Lung microvascular endothelial cell (primary cell): ENCODE data around the gene DIAPH1. TPM values are rescaled to one million over a fixed set of nuclear protein-coding genes. Genes with fewer than 3 reads are reported as not detected.

Source experiments
- DNase-seq, 2 donors: peaks; one replicate each; pipeline versions ENCODE4 v3.0.0 to v3.0.0-alpha.2; 2010; ENCODE audit warnings: low read depth in 2 of 2
- total RNA-seq: library from RNA; depleted of rRNA; stranded (reverse); fragments of >200 nt; gene quantifications from 2 replicates; pipeline ENCODE4 v1.2.1, GENCODE V29; 2014

Gene DIAPH1
- total RNA-seq, 1 donor from 2014 or later = 28.8 TPM

DNA sequence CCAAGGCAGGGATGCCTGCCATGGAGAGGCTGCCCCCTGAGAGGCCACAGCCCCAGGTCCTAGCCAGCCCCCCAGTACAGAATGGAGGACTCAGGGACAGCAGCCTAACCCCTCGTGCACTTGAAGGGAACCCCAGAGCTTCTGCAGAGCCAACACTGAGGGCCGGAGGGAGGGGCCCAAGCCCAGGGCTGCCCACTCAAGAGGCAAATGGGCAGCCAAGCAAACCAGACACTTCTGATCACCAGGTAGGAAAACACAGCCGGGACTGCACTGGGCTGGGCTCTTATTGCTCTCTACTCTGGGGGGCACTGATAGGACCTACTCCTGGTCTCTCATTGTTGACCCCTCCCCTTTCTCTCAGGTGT is 21.2 kb upstream of the DIAPH1 start:
- DNase-seq = no peak

DNA sequence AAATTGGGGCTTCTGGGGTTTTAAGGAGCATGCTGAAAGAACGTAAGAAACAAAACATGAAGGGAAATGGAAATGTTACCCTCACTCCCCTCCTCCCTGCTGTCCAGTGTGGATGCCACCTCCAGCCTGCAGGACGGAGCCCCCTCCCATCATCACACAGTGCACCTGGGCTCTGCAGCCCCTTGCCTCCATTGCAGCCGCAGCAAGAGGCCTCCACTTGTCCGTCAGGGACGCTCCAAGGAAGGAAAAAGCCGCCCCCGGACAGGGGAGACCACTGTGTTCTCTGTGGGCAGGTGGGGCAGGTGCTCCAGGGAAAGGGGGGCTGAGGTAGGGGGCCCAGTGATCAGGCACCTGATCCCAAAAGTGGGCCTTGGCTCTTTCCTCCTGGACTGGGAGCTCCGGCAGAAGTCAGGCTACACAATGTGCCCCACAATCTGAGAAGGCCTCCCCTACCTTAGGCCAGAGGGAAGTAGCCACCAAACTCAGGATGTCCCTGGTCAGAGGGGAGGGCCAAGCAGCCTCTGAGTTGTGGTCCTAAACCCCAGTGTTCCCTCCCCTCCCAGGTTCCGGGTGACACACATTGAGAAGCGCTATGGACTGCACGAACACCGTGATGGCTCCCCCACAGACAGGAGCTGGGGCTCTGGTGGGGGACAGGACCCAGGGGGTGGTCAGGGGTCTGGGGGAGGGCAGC is 20.7 kb upstream of the DIAPH1 start:
- no peak for DNase-seq

DNA sequence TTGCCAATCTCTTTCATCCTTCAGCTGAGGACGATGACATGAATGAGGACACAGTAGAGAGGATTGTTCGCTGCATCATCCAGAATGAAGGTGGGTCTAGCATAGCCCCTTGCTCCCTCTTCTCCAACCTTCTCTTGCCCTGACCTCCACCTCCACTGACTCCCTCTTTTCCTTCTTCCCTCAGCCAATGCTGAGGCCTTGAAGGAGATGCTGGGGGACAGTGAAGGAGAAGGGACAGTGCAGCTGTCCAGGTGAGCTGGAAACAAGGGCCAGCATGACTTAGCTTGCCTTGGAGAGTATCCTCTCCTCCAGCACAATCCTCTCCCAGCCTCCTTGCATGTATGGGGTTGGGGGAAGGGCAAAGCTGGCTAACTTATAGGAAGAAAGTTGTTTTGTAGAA is 20.0 kb upstream of the DIAPH1 start:
- no peak for DNase-seq

DNA sequence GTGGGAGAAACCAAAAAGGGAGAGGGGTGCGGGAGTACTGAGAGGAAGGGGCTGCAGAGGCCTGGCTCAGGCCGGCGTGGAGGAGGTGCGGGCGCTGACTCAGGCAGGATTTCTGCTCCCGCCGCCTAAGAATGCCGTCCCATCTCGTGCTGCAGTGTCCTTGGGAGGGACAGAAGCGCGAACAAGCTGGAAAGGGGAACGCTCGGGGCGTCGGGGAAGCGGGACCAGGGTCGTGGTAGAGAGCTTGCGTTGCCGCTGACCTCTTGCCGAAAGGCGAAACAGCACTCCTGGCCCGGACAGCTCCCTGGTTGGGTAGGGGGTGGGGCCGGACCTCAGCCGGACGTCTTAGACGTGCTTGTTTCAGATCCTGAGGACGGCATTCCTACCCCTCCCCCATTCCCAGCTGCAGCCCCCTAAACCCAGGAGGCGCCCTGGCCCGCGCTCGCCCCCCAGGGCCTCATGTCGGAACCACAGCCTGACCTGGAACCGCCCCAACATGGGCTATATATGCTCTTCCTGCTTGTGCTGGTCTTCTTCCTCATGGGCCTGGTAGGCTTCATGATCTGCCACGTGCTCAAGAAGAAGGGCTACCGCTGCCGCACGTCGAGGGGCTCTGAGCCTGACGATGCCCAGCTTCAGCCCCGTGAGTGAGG is 19.1 kb upstream of the DIAPH1 start:
- peak; percentile 33 to 70 for DNase-seq

DNA sequence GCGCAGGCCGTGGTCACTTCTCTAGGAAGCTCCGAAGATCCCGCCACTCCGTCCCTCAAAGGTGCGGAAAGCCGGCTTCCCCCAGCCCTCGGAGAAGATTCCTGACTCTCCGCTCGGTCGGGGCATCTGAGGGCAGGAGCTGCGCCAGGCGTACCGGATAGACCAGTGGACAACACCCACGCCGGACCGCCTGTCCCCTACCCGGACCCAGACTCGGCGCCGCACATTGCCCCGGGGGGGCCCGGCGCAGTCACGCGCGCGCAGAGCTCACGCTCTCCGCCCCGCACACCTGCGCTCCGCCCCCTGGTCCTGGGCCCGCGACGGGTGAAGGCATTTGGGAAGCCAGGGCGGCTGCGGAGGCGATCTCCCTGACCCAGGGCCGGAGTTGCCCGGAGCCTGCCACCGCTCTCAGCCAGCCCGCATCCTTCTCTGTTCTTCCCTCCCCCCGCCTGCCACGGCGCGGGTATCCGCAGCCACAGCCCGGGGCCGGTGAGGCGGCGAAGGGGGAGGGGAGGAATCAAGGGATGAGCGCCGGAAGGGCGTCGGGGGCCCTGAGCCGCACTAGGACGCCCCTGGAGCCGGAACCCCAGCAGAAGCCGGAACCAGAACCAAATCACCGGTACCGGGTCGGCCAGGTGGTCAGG is 18.4 kb upstream of the DIAPH1 start:
- DNase-seq = peak in 1 of 2 donors; percentile 17

DNA sequence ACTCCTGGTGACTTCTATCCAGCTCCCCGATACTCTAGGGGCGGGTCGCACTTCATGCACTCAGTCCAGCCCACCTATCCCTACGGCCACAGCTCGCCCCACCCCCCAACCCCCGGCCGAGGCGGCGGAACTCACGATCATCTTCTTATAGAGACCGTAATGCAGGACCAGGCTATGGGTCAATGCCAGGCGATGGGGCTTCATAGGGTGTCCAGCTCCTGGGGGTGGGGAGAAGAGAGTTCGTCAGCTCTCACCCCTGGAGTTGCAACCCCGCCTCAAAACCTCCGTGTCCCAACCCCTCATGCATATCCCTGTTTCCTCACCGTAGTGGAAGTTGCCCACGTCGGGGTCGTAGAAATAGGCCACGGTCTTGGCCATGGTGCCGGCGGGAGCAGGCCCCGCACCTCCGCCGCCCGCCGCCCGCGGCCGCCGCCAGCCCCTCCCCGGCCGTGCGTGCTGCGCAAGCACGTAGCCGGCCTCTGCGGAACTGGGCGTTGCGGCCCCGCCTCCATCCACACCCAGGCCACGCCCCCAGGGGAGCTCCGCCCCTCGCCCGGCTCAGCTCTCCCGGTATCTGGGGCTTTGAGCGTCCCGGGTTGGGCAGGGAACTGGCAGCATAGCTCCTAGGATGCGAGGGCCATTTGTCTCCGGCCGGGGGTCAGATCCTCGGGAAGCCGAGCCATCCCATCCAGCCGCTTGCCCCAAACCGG is 17.8 kb upstream of the DIAPH1 start, which contains the start of the genes HDAC3 and RELL2:
Gene HDAC3, minus strand, starts transcription at position 437 of the 710 bp plus-strand sequence. Its CDS starts 59 bp downstream, at position 378.
Gene RELL2, plus strand, starts transcription at position 585 of the 710 bp plus-strand sequence. CDS start 1,229 bp downstream, outside the sequence.
- DNase-seq = peak; percentile 92 to 94

DNA sequence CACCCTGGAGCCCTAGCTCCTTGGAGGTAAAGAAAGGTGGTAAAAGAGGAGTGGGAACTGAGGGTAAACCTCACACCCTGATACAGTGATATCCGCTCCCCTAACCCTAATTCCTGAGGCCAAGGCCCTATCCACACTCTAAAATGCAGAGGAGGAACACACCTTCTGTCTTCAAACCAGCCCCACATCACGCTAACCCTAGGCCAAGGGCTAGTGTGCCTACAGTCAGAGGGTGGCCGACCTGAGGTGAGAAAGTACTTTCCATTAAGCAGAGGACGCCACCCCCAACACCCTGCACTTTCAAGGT is 17.3 kb upstream of the DIAPH1 start:
- DNase-seq = no peak

DNA sequence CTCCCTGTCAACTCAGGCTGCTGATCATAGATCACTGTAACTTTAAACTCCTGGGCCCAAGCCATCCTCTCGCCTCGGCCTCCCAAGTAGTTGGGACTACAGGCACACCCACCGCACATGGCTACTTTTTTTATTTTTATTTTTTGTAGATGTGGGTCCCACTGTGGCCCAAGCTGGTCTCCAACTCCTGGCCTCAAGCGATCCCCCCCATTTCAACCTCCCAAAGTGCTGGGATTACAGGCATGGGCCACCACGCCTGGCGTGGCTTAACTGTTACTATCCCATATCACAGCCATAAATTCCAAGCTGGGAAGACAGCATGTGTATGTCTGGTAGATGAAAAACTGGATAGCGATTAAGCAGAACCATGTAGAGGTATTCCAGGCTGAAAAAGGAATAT is 16.8 kb upstream of the DIAPH1 start:
- DNase-seq = no peak

DNA sequence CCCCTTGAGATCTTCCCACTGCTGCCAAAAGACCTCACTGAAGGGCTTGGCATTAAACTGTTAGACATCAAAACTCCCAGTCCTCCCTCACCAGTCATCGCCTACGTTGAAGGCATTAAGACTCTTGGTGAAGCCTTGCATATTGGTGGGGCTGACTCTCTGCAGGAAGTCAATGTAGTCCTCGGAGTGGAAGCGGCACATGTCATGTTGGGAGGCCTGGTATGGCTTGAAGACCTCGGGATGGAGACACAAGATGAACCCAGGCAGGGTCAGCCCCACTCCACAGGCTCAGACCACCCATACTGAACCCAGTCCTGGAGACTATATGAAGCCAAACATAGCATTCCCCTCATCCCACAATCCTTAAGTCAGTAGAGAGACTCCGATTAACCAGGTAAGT is 15.9 kb upstream of the DIAPH1 start:
- no peak for DNase-seq

DNA sequence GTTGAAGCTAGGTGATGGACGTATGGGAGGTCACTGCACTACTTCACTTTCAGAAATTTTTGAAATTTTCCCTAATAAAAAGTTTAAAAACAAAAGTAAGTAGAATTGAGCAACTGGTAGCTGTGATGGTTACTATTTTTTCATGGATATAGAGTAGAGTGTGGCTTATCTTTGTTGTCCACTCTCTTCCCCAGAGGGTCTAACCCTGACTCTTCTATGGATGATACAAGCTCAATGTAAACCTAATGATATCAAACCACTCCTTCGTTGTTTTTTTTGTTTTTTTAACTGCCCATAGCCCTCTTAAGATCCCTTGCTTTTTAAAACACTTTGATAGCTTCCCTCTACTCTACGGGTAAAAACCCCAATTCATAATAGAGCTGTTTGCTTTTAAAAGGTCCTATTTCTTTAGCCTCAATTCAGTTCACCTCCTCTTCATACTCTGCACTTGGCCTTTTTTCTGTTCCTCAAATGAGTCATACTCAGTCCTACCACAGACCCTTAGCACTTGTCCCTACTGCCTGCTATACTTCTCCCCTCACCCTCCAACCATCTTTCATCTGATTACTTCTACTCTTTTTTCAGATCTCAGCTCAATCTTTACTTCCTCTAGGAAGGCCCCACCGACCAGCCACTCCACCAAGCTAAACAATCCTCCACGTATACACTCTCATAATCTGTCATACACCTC is 15.2 kb upstream of the DIAPH1 start:
- DNase-seq = no peak

DNA sequence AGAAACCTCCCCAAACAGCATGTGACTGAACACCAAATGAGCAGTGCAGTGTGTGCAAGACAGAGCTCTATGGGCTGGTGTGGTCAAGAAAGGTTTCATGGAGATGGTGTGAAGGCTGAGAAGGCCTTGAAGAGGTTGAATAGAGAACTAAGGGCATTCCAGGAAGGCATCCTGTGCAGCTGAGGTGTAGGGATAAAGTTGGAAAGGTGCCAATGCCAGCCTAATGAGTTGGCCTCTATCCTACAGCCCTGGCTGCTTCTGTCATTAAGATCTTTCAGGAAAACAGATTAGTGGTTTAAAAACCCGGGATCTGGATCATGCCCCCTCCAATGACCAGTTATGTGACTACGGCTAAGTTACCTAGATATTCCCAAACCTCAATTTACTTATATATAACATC is 13.8 kb upstream of the DIAPH1 start:
- no peak for DNase-seq

DNA sequence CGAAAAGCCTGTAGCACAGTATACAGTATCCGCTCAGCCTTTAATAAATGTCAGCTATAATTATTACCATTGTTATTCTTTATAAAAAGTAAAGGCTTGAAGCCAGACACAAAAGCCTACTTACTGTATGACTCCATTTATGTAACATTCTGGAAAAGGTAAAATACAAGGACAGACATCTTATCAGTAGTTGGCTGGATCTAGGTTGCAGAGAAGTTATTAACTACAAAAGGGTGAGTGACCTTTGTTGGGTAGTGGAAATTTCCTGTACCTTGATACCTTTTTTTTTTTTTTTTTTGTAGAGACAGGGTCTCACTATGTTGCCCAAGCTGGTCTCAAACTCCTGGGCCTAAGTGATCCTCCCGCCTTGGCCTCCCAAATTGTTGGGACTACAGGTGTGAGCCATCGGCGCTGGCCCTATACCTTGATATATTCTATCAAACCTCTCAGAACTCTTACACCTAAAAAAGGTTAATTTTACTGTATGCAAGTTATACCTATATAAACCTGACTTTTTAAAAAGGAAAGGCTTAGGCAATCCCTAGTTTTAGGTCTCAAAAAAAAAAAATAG is 11.9 kb upstream of the DIAPH1 start:
- DNase-seq = no peak

DNA sequence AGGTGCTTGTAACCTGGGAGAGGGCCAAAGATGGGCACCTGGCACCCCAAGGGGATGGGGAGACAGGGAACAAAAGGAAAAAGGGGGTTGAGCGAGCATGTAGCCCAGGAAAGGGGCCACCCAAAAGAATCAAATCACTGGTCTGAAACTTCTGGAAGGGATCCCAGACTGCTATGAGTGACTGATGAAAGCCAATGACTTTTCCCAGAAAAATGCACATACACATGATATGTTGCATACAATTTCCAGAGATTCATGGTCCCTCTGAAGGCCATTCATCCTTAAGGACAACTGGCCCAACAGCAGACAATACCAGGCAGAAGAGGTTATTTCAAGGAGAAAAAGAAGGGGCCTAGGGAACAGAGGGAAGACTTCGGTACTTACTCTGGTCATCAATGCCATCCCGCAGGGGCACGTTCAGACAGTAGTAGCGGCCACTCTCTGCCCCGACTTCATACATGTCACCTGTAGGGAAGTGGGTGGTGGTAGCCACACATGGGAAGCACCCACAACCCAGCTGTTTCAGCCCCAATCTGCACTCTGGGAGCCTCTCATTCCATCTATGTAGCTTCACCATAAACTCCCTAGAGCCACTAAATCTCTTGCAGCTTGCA is 9.5 kb upstream of the DIAPH1 start:
- no peak for DNase-seq

DNA sequence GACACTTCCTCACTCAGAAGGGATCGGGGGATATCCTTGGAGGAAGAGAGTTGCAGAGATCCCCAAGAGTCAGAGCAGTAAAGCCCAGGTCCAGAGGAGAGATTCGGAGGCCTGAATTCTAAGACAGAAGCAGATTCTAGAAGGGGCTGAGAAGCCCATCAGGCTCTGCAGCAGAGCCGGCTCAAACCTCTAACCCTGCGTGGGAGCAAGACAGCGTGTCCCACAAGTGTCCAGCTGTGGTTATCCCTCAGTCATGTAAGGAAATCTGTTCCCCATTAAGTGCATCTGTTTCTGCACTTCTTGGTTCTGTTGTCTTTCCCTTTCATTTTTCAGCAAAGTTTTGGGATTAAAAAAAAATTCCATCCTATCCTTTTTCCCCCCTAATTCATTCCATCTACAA is 4.8 kb upstream of the DIAPH1 start:
- no peak for DNase-seq

DNA sequence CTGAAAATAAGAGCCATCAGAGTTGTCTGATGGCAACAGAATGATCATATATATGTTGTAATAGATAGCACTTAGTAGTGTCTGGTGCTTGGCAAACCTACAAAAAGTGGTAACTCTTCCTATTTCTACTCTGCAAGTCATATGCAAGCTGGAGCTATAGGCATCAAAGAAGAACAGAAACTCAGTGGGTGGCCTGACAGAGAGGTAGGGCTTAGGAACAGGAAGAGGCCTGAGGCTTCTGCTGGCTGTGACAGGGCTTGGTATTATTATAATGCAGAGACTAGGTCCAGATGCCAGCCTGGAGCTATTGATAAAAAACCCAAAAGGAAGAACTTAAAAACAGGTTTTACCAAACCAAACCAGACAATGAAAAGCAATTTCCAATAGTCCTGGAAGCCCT is 4.4 kb upstream of the DIAPH1 start:
- DNase-seq = no peak

DNA sequence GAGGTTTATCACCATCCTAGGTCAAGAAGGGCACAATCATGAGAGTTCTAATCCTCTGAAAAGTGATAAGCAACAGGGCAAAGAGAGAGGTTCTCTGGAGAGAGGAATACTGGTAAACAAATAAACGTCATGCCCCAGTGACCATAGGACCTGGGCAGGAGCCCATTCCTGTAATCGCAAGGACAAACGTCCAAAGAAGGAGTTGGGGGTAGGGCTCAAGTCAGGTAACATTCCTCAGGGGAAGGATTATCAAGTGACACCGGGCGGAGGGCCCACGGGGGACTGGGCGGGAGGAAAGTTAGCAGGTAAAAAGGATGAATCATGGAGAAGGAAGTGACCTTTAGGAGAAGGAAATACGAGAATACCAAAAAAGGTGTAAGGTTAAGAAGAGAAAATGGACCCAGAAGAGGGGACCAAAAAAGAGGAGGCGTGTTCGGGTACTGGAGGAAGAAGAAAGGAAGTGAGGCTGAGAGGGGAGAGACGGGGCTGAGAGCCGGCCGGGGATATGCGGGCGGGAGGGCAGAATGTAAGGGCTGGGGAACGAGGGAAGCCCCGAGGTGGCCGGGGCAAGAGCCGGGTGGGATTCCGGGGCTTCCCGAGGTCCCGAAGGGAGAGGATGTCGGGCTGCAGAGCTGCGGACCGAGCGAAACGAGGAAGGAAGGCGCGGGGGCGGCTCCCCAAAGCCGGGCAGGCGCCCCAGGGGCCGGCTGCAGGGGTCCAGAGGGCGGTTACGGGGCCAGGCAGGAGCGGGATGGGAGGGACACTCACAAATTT is 583 bp downstream of the DIAPH1 start:
- peak; percentile 37 to 42 for DNase-seq

DNA sequence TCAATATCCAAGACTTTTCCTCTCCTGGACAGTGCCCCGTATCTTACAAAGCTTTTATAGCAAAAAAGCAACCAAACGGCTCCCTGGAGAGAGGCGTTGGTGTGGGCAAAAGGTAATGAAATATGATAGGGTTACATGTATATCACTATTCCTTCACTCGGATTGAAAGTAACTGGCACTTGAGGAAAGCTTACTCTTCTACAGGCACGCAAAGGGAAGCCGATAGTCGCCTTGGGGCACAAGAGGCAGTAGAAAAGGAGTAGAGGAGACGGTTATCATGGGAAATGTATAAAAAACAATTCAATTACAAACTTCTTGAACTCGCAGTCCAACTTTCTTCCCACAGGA is 1.1 kb downstream of the DIAPH1 start:
- DNase-seq = peak in 1 of 2 donors; percentile 46

DNA sequence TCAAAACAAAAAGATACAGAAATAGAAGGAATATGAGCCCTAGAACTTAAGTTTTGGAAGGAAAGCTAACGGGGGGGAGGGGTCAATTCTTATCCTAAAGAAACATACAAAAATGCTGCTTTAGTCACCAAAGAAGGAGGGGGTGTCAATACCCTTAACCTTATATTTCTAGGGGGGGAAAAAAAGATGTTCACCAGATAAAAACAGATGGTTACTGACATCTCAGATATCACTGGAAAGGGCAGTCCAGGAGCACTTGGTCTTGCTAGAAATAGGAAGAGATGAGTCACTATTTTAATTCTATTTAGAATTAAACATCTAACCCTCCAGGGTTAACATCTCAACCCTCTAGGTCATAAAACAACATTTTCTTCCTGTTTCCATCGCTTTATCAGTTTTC is 1.7 kb downstream of the DIAPH1 start:
- DNase-seq = peak; percentile 15 to 56

DNA sequence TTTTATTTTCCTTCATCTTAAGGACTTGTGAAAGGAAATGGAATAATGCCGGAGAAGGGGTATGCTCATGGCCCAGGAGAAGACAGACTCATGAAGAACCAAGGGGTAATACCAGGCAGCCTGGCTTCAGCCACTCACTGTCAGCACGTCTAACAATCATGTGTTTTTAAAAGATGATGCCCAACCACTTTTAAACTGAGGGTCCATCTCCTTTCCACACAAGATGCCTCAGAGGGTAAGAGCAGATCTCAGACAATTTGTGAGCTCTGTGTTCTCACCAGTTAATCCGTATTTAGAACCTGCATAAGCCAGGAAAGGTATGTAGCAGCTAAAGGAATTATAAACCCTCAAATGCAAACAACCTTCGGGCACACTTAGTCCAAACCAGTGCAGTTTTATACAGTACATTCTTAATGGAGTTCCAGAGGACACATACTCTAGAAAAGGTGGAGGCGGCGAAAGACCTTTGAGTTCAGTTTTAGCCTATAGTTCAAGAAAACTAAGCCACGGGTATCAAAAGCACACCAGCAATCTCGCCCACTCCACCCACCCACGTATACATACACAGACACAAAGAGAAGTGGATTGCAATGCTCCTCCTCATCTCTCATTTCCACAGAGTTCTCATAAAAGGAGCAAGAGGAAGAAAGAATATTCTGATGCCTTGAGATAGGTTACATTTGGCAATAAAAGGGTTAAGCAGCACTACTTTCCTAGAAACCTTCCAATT is 2.6 kb downstream of the DIAPH1 start:
- no peak for DNase-seq

DNA sequence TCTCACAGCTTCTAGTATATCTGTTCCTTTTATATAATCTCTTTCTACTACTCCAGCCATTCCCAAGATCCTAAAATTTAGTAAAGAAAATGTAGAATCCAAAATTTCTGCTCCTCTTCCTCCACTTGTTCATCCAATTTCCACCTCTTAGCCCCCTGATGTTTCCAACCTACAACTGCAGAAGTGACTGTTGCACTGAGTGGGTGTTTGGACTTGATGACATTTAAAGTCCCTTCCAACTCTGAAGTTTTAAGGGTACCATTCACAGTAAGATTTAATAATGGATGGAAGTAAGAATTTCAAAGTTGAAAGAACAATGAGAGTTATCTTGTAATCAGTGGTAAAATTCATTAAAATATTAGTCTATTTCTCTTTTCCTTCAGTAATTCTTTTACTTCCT is 5.5 kb downstream of the DIAPH1 start:
- DNase-seq = no peak
